HG03139 (cell line): ENCODE measurements around the gene TGFB1.
"Not testable (repeated sequence)": the region's sequence is repeated elsewhere in the genome, so short reads cannot be mapped to it uniquely, and the experiment has no call there.

Source experiments
- ATAC-seq: cut with Tn5 transposase; IDR thresholded peaks from one replicate; pipeline ENCODE4 v1.9.1; 2021; ENCODE audit not compliant: unreplicated experiment

The TGFB1 gene

GRCh38 chr19:41353466-41354342, at the start of gene TGFB1:
TGFB1 (minus strand) TSS chr19:41353922; CDS start chr19:41353044, 878 bp downstream.
- peak; percentile 40 for ATAC-seq

GRCh38 chr19:41402010-41402409, 48.3 kb upstream of the TGFB1 start:
- no peak for ATAC-seq

GRCh38 chr19:41401483-41401882, 47.8 kb upstream of the TGFB1 start:
- ATAC-seq = no peak

DNA sequence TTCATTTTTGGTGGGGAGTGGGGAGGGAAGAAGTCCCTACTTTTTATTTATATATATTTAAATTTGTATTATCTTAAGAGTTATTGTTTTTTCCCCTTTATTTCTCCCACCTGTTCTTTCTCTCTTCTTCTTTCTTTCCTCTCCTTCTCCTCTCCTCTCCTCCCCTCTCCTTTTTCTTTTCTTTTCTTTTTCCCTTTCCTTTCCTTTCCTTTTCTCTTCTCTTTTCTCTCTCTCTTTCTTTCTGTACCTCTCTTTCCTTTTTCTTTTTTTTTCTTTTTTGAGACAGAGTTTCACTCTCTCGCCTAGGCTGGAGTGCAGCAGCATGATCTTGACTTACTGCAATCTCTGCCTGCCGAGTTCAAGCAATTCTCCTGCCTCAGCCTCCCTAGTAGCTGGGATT, 45.8 kb upstream of the TGFB1 start:
- no peak for ATAC-seq

- no peak for ATAC-seq
These were observed 45.4 kb upstream of the TGFB1 start for GRCh38 chr19:41399091-41399490.

- ATAC-seq = no peak
These were observed 44.9 kb upstream of the TGFB1 start for GRCh38 chr19:41398598-41398997.

GRCh38 chr19:41398050-41398418, 44.3 kb upstream of the TGFB1 start:
- no peak for ATAC-seq

GRCh38 chr19:41397086-41398049, 43.6 kb upstream of the TGFB1 start, which contains the start of the genes BCKDHA and EXOSC5:
BCKDHA (plus strand) TSS chr19:41397818; CDS start chr19:41397828, 10 bp downstream.
EXOSC5 (minus strand) TSS chr19:41397359; CDS start chr19:41397328, 31 bp downstream.
- ATAC-seq = peak; percentile 79

DNA sequence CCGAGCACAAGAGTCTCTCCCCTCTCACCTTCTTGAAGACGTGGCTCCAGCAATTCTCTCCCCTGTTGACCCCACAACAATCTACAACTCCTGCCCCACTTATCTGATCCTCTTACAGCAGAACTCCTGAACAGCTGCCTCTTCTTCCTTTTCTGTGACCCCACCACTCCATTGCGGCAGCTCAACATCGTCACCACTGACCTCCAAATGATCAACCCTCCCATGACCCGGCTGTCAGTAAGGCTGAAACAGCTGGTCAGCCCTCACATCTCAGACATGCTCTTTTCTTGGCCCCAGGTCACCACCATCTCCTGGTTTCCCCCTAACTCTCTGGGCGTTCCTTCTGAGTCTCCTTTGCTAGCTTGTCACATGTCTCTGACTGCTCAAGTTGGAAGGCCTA, 41.6 kb upstream of the TGFB1 start:
- ATAC-seq = no peak

DNA sequence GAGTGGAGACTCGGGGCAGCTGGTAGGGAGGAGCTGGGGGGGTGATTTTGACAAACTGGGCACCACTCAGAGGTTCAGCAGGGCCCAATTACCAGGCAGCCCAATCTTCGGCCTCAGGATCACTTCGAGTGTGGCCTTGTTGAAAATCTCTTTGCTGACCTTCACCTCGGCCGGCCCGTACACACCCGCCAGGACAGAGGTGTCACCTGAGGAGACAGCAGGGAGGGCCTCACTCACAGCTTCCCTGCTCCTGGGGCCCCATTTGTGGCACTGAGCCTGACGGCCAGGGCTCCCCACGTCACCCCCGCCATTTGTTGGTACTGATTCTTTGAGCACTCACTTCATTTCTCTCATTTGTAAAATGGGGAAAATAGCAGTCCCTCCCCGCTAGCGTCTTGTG, 39.1 kb upstream of the TGFB1 start:
- ATAC-seq = no peak

GRCh38 chr19:41391618-41392017, 37.9 kb upstream of the TGFB1 start:
- ATAC-seq = no peak

DNA sequence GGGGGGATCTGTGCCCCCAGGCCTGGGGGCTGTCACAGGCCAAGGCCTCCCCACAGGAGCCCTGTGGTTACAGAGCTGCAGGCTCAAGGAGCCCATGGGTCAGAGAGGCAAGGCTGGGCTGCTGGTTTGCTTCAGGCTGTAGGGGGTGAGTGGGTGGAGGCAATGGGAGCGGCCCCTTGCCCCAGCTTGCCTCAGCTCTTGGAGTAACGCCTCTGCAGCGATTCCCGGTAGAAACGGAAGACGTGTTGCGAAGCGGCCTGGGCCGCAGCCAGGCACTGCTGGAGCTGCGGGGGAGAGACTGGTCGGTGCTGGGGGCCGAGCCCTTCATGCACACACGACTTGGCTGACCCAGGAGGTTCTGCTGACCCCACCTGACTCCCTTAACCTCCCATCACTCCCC, 32.7 kb upstream of the TGFB1 start:
- ATAC-seq = no peak

DNA sequence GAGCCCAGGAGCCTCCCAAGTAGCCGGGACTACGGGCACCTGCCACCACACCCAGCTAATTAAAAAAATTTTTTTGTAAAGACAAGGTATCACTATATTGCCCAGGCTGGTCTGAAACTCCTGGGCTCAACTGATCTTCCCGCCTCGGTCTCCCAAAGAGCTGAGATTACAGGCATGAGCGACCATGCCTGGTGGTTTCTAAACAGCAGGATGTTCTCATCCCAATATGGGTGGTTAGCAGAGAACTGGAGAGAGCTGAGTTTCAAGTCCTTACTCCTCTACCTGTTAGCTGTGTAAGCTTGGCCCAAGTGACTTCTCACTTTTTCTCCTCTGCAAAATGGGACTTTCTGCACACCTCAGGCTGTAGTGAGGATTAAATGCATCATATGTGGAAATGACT, 30.6 kb upstream of the TGFB1 start:
- ATAC-seq = no peak

DNA sequence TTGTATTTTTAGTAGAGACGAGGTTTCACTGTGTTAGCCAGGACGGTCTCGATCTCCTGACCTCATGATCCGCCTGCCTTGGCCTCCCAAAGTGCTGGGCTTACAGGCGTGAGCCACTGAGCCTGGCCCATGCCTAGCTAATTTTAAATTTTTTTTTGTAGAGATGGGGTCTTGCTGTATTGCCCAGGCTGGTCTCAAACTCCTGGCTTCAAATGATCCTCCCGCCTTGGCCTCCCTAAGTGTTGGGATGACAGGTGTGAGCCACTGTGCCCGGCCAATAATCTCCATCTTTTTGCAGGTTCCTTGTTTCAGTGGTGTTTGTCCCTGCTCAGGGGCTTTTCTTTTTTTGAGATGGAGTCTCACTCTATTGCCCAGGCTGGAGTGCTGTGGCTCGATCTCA, 27.8 kb upstream of the TGFB1 start:
- not testable (repeated sequence) for ATAC-seq

GRCh38 chr19:41377977-41378709, 24.4 kb upstream of the TGFB1 start:
- ATAC-seq = no peak

DNA sequence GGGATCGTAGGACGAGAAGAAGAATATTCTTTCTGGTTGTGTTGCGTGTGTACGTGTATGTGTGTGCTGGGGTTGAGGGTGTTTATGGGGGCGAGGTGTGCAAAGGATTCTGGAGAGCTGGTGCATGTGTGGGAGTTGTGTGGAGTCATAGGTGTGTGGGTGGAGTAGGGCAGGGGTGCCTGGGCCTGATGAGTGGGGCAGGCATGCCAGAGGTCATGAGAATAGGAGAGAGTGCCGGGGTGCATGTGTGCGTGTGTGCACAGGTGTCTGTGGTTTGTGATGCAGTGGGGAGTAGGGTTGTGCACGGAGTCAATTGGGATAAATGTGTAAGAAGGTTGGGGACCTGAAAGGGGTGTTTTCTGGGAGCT, 23.3 kb upstream of the TGFB1 start:
- ATAC-seq = no peak

- ATAC-seq = no peak
These were observed 22.7 kb upstream of the TGFB1 start, which contains the start of gene TMEM91 for GRCh38 chr19:41376241-41376997. TMEM91 (plus strand) TSS chr19:41376533; CDS start chr19:41378310, 1,777 bp downstream.

DNA sequence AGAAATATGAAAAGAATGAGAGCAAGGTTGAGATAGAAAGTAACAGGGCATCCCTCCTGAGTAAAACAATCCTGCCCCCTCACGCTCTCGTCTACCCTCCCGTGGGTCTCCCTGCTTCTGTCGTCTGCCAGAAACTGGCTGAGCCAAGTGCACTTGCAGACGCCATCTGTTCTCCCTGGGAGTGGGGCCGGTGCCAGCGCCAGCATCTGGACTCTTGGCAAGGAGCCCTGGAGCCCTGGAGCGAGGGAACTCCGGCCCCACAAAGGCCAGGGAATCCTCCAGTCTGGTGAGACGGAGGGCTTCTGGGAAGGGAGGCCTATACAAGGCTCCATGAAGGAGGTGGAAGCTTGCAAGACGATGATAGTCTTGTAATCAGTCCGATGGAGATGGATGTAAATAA, 20.3 kb upstream of the TGFB1 start:
- no peak for ATAC-seq

DNA sequence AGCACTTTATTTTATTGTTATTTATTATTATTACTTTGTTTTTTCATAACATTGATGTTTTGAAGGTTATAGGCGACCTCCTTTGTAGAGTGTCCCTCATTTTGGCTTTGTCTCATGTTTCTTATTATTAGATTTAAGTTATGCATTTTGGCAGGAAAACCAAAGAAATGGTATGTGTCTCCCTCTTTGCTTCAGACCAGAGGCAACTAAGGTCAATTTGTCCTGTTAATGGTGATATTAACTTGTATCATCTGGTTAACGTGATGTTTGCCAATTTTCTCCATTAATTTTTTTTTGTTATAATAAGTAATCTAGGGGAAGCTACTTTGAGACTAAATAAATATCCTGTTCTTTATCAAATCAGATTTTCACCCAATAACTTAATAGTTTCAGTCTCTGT, 18.8 kb upstream of the TGFB1 start:
- ATAC-seq = no peak

GRCh38 chr19:41371541-41371940, 17.8 kb upstream of the TGFB1 start:
- ATAC-seq = no peak
